ENCODE results near the gene CPNE2.

DNA sequence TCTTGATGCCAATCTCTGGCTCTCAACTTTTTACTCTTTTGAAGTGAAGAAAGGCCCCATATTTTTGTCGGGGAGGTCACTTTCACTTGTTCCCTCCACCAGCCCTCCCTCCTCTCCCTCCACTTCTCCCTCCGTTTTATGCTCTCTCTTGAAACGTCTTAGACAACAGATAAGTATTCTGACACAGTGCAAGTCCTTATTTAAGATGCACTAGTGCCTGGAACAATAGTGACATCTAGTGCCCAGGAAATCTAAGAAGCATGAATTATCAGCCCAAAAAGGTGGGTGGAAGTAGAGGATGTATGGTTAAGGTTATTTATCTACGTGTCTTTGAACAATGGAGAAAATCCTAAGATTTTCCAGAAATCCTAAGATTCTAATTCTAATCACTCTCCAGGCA lies 75.6 kb downstream of the CPNE2 start:
- TF ChIP-seq CTCF (IDR thresholded peaks at IDR 0.05) (no peak), POLR2A (IDR thresholded peaks at IDR 0.05) (no peak)

All from lower leg skin (tissue), 3 donors.